Measurements from ENCODE around the gene FGF12. TPM values are rescaled to one million over a fixed set of nuclear protein-coding genes. Genes with fewer than 3 reads are reported as not detected.

The FGF12 gene
- total and polyA plus RNA-seq, 2 experiments from 2014 or later = 6.0 to 14.3 TPM

DNA sequence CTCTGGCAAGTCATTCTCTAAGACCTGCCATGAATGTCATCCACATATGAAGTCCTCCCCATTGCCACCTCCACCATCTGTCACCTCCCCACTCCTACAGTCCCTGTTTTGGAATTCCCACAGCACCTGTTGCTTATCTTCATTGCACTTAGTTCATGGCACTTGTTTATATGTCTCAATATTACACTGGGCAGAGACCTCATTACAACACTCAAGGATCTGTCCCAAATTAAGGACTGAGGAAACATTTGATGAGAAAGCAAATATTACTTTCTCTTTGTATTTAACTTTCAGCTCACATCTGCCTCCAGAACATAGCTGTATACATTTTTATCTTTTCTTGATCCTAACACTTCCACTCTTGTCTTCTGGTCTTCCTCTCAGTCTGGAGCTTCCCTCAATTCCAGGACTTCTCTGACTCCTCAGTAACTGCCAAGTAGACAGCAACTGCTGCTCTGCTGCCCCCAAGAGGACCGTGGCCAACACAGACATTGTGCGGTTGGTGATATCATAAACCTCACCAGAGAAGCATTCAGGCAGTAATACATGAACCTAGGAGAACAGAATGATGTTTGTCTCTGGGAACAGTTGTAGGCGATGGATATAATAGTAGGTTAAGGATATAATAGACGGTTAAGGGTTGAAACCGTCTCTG lies 45.0 kb upstream of the FGF12 start:
- H4K20me1 ChIP-seq (replicated peaks; ENCODE audit: insufficient read depth) = no peaks in the 10 kb centered on the region
- H3K4me1 ChIP-seq (ENCODE audit: insufficient read depth) = no peaks in the 10 kb centered on the region
- H3K79me2 ChIP-seq (replicated peaks; ENCODE audit: insufficient read depth) = no peaks in the 10 kb centered on the region
- no peaks in the 10 kb centered on the region for H3K4me1 Mint-ChIP-seq
- no peak overlapping the region for H3K4me3 Mint-ChIP-seq
- no peak overlapping the region for H3K27ac Mint-ChIP-seq
- peaks cover 4% of the 10 kb centered on the region for H3K27me3 Mint-ChIP-seq (ENCODE audit: insufficient read depth, low read depth, poor library complexity)
- peak; percentile 77 for DNase-seq (ENCODE audit: low spot score)
- peaks cover 13% of the 10 kb centered on the region for H3K36me3 ChIP-seq (ENCODE audit: insufficient read depth)
- TF ChIP-seq, protein P1, sequence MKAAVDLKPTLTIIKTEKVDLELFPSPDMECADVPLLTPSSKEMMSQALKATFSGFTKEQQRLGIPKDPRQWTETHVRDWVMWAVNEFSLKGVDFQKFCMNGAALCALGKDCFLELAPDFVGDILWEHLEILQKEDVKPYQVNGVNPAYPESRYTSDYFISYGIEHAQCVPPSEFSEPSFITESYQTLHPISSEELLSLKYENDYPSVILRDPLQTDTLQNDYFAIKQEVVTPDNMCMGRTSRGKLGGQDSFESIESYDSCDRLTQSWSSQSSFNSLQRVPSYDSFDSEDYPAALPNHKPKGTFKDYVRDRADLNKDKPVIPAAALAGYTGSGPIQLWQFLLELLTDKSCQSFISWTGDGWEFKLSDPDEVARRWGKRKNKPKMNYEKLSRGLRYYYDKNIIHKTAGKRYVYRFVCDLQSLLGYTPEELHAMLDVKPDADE (IDR thresholded peaks at IDR 0.05) = no peak
- TF ChIP-seq, protein P2, sequence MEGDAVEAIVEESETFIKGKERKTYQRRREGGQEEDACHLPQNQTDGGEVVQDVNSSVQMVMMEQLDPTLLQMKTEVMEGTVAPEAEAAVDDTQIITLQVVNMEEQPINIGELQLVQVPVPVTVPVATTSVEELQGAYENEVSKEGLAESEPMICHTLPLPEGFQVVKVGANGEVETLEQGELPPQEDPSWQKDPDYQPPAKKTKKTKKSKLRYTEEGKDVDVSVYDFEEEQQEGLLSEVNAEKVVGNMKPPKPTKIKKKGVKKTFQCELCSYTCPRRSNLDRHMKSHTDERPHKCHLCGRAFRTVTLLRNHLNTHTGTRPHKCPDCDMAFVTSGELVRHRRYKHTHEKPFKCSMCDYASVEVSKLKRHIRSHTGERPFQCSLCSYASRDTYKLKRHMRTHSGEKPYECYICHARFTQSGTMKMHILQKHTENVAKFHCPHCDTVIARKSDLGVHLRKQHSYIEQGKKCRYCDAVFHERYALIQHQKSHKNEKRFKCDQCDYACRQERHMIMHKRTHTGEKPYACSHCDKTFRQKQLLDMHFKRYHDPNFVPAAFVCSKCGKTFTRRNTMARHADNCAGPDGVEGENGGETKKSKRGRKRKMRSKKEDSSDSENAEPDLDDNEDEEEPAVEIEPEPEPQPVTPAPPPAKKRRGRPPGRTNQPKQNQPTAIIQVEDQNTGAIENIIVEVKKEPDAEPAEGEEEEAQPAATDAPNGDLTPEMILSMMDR (conservative IDR thresholded peaks at IDR 0.05; ENCODE audit: low read depth in 2 of 2) = peak; percentile 84 to 98
- TF ChIP-seq ZNF114 (CRISPR knock-in tag; IDR thresholded peaks at IDR 0.05) = no peak
- no peak for TF ChIP-seq POLR2AphosphoS5 (IDR thresholded peaks at IDR 0.05; ENCODE audit: low read depth)
- TF ChIP-seq, protein P3, sequence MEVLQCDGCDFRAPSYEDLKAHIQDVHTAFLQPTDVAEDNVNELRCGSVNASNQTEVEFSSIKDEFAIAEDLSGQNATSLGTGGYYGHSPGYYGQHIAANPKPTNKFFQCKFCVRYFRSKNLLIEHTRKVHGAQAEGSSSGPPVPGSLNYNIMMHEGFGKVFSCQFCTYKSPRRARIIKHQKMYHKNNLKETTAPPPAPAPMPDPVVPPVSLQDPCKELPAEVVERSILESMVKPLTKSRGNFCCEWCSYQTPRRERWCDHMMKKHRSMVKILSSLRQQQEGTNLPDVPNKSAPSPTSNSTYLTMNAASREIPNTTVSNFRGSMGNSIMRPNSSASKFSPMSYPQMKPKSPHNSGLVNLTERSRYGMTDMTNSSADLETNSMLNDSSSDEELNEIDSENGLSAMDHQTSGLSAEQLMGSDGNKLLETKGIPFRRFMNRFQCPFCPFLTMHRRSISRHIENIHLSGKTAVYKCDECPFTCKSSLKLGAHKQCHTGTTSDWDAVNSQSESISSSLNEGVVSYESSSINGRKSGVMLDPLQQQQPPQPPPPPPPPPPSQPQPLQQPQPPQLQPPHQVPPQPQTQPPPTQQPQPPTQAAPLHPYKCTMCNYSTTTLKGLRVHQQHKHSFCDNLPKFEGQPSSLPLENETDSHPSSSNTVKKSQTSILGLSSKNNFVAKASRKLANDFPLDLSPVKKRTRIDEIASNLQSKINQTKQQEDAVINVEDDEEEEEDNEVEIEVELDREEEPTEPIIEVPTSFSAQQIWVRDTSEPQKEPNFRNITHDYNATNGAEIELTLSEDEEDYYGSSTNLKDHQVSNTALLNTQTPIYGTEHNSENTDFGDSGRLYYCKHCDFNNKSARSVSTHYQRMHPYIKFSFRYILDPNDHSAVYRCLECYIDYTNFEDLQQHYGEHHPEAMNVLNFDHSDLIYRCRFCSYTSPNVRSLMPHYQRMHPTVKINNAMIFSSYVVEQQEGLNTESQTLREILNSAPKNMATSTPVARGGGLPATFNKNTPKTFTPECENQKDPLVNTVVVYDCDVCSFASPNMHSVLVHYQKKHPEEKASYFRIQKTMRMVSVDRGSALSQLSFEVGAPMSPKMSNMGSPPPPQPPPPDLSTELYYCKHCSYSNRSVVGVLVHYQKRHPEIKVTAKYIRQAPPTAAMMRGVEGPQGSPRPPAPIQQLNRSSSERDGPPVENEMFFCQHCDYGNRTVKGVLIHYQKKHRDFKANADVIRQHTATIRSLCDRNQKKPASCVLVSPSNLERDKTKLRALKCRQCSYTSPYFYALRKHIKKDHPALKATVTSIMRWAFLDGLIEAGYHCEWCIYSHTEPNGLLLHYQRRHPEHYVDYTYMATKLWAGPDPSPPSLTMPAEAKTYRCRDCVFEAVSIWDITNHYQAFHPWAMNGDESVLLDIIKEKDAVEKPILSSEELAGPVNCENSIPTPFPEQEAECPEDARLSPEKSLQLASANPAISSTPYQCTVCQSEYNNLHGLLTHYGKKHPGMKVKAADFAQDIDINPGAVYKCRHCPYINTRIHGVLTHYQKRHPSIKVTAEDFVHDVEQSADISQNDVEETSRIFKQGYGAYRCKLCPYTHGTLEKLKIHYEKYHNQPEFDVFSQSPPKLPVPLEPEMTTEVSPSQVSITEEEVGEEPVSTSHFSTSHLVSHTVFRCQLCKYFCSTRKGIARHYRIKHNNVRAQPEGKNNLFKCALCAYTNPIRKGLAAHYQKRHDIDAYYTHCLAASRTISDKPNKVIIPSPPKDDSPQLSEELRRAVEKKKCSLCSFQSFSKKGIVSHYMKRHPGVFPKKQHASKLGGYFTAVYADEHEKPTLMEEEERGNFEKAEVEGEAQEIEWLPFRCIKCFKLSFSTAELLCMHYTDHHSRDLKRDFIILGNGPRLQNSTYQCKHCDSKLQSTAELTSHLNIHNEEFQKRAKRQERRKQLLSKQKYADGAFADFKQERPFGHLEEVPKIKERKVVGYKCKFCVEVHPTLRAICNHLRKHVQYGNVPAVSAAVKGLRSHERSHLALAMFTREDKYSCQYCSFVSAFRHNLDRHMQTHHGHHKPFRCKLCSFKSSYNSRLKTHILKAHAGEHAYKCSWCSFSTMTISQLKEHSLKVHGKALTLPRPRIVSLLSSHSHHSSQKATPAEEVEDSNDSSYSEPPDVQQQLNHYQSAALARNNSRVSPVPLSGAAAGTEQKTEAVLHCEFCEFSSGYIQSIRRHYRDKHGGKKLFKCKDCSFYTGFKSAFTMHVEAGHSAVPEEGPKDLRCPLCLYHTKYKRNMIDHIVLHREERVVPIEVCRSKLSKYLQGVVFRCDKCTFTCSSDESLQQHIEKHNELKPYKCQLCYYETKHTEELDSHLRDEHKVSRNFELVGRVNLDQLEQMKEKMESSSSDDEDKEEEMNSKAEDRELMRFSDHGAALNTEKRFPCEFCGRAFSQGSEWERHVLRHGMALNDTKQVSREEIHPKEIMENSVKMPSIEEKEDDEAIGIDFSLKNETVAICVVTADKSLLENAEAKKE (CRISPR knock-in tag; IDR thresholded peaks at IDR 0.05) = peak; percentile 52; the same call in 1 of the 2 replicates
- TF ChIP-seq STAT1 (IDR thresholded peaks at IDR 0.05; ENCODE audit: unreplicated experiment) = no peak
- no peaks in the 10 kb centered on the region for H3F3A ChIP-seq (replicated peaks; ENCODE audit: low read depth)
- H3K9me3 Mint-ChIP-seq = peaks cover 31% of the 10 kb centered on the region
- H3K9me2 ChIP-seq (ENCODE audit: insufficient read depth) = no peaks in the 10 kb centered on the region
- H3K4me2 ChIP-seq = no peak overlapping the region
- H3K36me3 Mint-ChIP-seq (ENCODE audit: low read depth) = peaks cover 24% of the 10 kb centered on the region
- H3K4me3 ChIP-seq = no peak overlapping the region
- no peak overlapping the region for H2AFZ ChIP-seq
- no peaks in the 10 kb centered on the region for H3K27me3 ChIP-seq (ENCODE audit: insufficient read depth)
- ATAC-seq = peak; percentile 96
- no peak overlapping the region for H3K27ac ChIP-seq (ENCODE audit: low read depth)
